Sigmoid colon (tissue), 4 donors: ENCODE results near the gene MTG2.

Experiments
- CTCF ChIP-seq, 4 experiments: fragments of 450-650 bp in 3 of 4; fragments of 200-600 bp in 1 of 4; IDR thresholded peaks; one replicate each; pipeline ENCODE4 v1.5.1; 2016 to 2019; ENCODE audit warnings: antibody characterized with exemption in 4 of 4, mild to moderate bottlenecking in 3 of 4, moderate library complexity in 2 of 4
- POLR2AphosphoS5 ChIP-seq, 4 donors: sonication (generic); formaldehyde crosslinking; IDR thresholded peaks; one replicate each; pipeline ENCODE4 v1.6.1; 2017; ENCODE audit warnings: antibody characterized with exemption in 4 of 4

DNA sequence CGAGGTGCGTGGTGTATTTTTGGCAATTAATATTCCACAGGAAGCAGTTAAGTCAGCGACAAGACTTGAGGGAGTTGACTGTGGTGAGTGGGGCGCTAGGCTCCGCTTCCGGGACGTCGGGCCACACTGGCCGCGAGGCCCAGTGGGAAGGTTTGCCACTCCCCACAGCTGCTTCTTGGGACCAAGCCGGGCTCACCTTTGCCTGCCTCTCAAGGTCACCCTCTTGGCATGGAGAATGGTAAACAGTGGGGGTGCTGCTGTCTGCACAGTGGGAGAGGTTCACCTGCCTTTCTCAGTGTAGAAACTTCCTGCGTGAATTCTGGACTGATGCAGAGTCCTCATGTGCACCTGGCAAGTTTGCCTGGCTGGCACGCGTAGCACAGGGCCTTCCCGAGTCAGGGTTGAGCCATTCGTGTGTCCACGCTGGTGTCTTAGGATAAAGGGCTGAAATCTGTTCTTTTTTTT lies 61.8 kb downstream of the MTG2 start:
- TF ChIP-seq CTCF (IDR thresholded peaks at IDR 0.05) (no peak), POLR2AphosphoS5 (IDR thresholded peaks at IDR 0.05) (no peak)
